IPS DF 19.7 (cell line): ENCODE results near the gene DOCK3.
A peak's percentile ranks its signal among the peaks of the same experiment; 100 is the strongest.
"Not testable (repeated sequence)": the region's sequence is repeated elsewhere in the genome, so short reads cannot be mapped to it uniquely, and the experiment has no call there.

Experiments used
- DNase-seq: peaks from one replicate; pipeline ENCODE4 v3.0.0-alpha.2; 2013; ENCODE audit warnings: low read depth, low spot score

Gene DOCK3

DNA sequence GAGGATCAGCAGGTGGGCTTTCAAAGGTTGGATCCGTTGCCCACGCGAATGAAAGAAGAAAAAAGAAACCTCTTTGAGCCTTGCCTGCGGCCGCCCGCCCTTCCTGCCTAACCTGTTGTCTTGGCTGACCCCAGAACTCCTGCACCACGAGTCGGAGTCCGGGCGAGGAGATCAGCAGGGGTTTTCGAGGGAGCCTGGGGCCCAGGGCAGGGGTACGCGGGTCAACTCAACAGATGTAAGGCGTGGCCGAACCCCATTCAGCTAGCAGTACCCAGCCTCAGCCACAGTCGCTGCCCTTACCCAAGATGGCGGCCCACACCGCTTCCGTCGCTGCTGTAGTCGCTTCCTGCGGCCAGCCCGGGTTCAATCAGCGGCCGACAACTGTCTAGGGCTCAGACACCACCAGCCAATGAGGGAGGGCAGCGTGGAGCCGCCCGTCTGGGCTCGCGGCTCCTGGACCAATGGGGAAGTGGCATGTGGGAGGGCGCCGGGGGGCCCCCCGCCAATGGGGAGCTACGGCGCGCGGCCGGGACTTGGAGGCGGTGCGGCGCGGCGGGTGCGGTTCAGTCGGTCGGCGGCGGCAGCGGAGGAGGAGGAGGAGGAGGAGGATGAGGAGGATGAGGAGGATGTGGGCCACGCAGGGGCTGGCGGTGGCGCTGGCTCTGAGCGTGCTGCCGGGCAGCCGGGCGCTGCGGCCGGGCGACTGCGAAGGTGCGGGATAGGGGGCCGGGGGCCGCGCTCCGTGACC is 710.2 kb downstream of the DOCK3 start, which contains the start of gene MANF:
TSS of gene MANF (plus strand) at position 566 of the 748 bp plus-strand sequence. CDS start at position 618, 52 bp downstream.
- peak; percentile 96 for DNase-seq

DNA sequence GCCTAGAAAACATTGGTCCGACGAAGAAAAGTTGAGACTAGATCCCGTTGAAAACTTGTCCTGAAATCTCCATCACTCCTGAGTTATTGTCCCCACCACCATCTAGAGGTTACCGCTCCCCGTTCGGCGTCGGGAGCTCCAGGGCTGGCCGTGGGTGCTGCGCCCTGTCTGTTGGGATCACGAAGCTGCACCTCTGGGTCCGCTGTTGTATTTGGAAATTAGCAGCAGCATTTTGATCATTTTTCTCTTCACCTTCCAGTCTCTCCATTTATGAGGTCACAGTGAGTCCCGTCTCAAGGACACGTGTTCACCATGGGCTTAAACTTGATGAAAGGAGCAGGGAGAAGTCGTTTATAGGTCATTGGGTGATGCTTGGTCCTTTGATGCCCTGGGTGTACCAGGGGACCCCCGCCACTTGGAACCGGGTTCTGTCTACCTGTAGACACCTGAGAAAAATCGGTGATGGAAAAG is 710.9 kb downstream of the DOCK3 start:
- no peak for DNase-seq

GRCh38 chr3:51386159-51386851 is 711.6 kb downstream of the DOCK3 start:
- no peak for DNase-seq

DNA sequence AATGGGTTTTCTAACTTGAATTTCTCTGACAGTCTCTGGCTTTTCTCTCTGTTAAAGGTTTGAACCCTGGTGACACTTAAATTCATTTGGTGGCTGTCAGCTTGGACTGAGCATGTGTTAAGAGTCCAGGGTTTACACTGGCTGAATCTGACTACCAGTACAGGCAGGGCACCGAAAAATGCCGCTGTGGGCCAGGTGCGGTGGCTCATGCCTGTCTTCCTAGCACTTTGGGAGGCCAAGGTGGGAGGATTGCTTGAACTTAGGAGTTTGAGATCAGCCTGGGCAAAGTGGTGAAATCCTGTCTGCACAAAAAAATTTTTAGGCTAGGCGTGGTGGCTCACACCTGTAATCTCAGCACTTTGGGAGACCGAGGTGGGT is 712.1 kb downstream of the DOCK3 start:
- DNase-seq, result no peak

DNA sequence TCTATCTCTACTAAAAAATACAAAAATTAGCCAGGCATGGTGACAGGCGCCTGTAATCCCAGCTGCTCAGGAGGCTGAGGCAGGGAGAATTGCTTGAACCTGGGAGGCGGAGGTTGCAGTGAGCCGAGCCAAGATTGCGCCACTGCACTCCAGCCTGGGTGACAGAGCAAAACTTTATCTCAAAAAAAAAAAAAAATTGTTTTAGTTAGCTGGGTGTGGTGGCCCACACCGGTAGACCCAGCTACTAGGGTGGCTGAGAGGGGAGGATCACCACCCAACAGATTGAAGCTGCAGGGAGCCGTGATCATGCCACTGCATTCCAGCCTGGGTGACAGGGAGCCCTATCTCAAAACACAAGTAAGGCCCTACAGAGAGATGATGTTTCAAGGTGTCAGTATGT is 712.6 kb downstream of the DOCK3 start:
- DNase-seq, result not testable (repeated sequence)

DNA sequence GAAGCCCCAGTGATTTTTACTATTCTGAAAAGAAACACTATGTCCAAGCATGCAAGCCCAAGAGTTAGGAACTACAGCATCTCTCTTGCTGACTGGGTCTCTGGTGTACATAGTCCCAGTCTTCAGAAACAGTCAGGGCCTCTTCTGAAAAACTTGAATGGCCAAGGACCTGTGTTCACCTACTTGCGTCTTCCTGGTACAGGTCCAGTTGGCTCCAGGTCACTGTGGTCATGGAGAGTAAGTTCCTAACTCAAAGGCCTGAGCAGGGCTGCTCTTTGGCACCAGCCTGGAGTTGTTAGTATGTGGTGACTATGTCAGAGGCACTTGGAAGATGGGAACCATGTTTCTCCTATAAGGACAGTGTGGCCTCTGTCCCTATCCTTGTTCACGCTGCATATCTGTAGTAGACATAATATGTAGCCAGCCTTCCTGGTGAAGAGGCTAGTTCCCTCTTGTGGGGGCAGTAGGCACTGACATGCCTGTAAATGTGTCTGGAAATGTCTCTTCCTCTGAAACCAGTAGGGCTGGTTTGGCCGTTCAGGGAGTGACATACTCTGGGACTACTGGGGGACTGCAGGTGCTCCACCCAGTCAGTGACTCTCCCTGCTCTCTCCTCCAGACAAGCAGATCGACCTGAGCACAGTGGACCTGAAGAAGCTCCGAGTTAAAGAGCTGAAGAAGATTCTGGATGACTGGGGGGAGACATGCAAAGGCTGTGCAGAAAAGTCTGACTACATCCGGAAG is 713.7 kb downstream of the DOCK3 start:
- no peak for DNase-seq

GRCh38 chr3:51389423-51390183 is 714.9 kb downstream of the DOCK3 start:
- no peak for DNase-seq

GRCh38 chr3:51390246-51391074 is 715.7 kb downstream of the DOCK3 start:
- no peak for DNase-seq

- peak; percentile 79 for DNase-seq
Observed at GRCh38 chr3:51391075-51391565, 716.4 kb downstream of the DOCK3 start, which contains the start of gene RBM15B. Gene RBM15B (plus strand): TSS chr3:51391285. CDS start chr3:51391400, 115 bp downstream.

DNA sequence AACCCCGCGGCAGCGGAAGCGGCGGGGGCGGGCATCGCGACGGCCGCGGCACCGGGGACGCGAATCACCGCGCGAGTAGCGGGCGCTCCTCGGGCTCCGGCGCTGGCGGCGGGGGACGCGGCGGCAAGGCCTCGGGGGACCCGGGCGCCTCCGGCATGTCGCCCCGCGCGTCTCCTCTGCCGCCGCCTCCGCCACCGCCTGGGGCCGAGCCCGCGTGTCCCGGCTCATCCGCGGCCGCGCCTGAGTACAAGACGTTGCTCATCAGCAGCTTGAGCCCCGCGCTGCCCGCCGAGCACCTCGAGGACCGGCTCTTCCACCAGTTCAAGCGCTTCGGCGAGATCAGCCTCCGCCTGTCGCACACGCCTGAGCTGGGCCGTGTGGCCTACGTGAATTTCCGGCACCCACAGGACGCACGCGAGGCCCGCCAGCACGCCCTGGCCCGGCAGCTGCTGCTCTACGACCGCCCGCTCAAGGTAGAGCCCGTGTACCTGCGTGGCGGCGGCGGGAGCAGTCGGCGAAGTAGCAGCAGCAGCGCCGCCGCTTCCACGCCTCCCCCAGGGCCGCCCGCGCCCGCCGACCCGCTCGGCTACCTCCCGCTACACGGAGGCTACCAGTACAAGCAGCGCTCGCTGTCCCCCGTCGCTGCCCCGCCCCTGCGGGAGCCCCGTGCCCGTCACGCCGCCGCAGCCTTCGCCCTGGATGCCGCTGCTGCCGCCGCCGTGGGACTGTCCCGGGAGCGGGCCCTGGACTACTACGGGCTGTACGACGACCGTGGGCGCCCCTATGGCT is 717.0 kb downstream of the DOCK3 start:
- DNase-seq, result no peak

GRCh38 chr3:51392355-51393133 is 717.8 kb downstream of the DOCK3 start:
- no peak for DNase-seq

DNA sequence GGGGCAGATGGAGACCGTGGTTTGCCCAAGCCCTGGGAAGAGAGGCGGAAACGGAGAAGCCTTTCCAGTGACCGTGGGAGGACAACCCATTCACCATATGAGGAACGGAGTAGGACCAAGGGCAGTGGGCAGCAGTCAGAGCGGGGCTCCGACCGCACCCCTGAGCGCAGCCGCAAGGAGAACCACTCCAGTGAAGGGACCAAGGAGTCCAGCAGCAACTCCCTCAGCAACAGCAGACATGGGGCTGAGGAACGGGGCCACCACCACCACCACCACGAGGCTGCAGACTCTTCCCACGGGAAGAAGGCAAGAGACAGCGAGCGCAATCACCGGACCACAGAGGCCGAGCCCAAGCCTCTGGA is 718.4 kb downstream of the DOCK3 start:
- DNase-seq, result no peak

- no peak for DNase-seq
Observed at GRCh38 chr3:51393564-51393963, 718.8 kb downstream of the DOCK3 start.

DNA sequence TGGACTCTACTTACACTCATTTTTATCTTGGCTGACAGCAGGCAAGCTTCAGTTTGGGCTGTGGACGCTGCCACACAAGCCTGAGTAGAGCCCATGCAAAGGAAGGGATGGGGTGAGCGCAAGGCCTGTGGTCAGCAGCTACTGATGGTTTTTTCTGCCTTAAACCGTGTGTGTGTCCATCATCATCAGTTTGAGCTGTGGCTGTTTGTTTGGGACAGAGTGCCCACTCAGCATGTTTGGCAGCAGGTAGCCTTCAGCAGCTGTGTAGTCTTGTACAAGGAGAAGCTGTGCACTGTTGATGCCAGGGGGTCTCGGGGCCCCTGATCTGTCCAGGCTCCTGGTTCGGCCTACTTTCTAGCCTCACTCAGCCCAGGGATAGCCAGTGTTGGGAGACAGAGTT is 719.8 kb downstream of the DOCK3 start:
- no peak for DNase-seq

DNA sequence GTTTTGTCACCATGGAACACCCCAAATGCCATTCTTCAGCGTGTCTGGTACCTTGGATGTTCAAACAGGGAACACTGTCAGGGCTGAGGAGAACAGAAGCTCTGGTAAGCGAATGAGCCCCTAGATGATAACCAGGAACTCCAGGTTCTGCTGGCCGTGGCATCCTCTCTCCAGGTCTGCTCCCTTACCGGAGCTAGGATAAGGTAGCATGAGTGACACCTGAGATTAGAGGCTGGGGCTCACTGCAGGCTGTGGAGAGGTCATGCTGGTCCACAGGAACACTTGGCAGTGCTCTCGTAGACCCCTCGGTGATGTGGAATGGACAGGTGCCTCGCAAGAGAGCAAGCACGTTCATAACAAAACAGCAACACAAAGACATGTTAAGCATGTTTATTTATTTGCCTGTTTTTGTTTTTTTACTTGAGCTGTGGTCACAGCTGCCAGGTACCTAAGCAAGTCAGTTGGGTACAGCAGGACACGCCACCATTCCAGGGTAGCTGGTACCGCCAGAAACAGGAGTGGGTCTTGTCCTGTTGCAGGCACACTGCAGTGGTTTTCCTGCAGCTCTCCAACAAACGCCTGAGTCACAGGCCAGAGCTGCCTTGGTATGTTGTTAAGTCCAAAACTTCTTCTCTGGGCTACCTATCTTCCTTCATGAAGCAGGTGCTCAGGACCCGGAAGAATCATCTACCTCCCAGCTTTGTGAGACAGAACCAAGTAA is 720.9 kb downstream of the DOCK3 start:
- DNase-seq, result no peak

DNA sequence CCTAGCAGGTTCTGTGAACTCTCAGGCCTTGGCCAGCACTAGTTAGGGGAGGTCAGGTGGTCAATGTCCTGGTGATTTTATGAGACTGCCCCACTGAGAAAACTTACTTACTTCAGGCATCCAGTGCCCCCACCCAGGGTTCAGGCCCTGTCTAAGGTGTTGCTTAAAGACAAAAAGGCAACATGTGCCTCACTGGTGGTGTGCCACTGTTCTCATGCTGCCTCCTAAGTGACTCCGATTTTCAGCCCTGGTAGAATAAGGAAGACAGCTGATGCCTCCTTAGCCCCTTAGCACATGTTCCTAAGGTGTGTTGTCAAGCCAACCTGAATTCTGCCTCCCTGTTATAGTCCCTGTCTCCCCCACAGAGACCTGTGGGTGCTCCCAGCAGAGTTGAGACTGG is 721.7 kb downstream of the DOCK3 start:
- no peak for DNase-seq

DNA sequence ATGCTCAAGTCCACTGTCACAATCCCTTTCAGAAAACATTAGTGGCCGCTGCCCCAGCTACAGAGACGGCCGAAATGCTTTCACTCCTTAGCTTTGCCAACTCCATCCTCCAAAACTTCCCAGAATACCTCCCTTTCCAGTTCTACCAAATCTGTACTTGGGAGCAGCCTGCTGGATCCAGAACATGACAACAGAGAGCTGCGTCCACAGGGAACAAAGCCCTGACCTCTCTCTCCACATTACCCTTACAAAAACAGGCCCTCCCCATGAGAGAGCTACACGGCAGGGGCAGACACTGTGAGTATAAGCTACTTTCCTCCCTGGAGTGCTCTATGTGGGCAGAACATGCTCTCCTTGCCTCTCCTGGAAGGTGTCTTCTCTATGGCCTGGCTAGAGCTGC is 722.7 kb downstream of the DOCK3 start:
- no peak for DNase-seq

- no peak for DNase-seq
Observed at GRCh38 chr3:51398595-51399310, 724.0 kb downstream of the DOCK3 start.
